Activated CD4-positive, alpha-beta T cell treated with anti-CD3 and anti-CD28 coated beads, Interleukin-2, amount 10 ng/mL, durations not matched to agents 24 days and 14 days (primary cell): ENCODE data around the gene GPATCH11. TPM values are rescaled to one million over a fixed set of nuclear protein-coding genes. Genes with fewer than 3 reads are reported as not detected.

ENCODE experiments used
- DNase-seq: peaks from one replicate; pipeline ENCODE4 v3.0.0; 2022
- H3K27ac Mint-ChIP-seq: one replicate; pipeline ENCODE4 v1.8.0; 2022; ENCODE audit warnings: mild to moderate bottlenecking, mixed read lengths
- H3K27me3 Mint-ChIP-seq: one replicate; pipeline ENCODE4 v1.8.0; 2022; ENCODE audit warnings: mixed read lengths
- H3K36me3 Mint-ChIP-seq: one replicate; pipeline ENCODE4 v1.8.0; 2022; ENCODE audit warnings: low read depth, mild to moderate bottlenecking, mixed read lengths
- H3K4me1 Mint-ChIP-seq: one replicate; pipeline ENCODE4 v1.8.0; 2021; ENCODE audit warnings: mixed read lengths
- H3K4me3 Mint-ChIP-seq: one replicate; pipeline ENCODE4 v1.8.0; 2022; ENCODE audit warnings: mild to moderate bottlenecking, moderate library complexity, mixed read lengths
- H3K9me3 Mint-ChIP-seq: one replicate; pipeline ENCODE4 v1.8.0; 2021; ENCODE audit warnings: mixed read lengths
- intact Hi-C: fragments of 100-400 bp; cut with micrococcal nuclease; formaldehyde crosslinking; loops from one replicate; pipeline ENCODE4 v1.15.1; 2023
- total RNA-seq: library from RNA; stranded (reverse); gene quantifications from 2 replicates; pipeline ENCODE4 v1.2.3, GENCODE V29; 2022

GPATCH11 gene
- total RNA-seq: 13.8 and 15.7 TPM in 2 replicates

GRCh38 chr2:37083873-37084794 lies at the start of gene GPATCH11, which contains the start of gene HEATR5B:
Gene GPATCH11 (plus strand): TSS chr2:37084518. CDS start chr2:37088382, 3,864 bp downstream.
Gene HEATR5B (minus strand): TSS chr2:37084372. CDS start chr2:37083414, 958 bp downstream.
- peaks cover 36% of the 10 kb centered on the region for H3K4me1 Mint-ChIP-seq
- no peak within 1 kb of the TSS for H3K4me3 Mint-ChIP-seq
- DNase-seq: peak; percentile 98
- peaks cover 34% of the 10 kb centered on the region for H3K36me3 Mint-ChIP-seq
- H3K27me3 Mint-ChIP-seq: no peaks in the 10 kb centered on the region
- H3K27ac Mint-ChIP-seq: no peak within 1 kb of the TSS
- H3K9me3 Mint-ChIP-seq: no peaks in the 10 kb centered on the region
- intact Hi-C loops: loop anchor here (1.0 to 5.0 kb wide), 5 partner anchors 73 to 303 kb away; partner anchors contain the start of genes CEBPZ, CEBPZOS, EIF2AK2 and NDUFAF7

GRCh38 chr2:37037771-37038170 lies 46.5 kb upstream of the GPATCH11 start:
- DNase-seq: no peak
- Mint-ChIP-seq H3K27me3 (no peaks in the 10 kb centered on the region), H3K27ac (no peak overlapping the region), H3K4me3 (no peak overlapping the region), H3K4me1 (no peaks in the 10 kb centered on the region), H3K36me3 (peaks cover 21% of the 10 kb centered on the region), H3K9me3 (no peaks in the 10 kb centered on the region)
- intact Hi-C loops: no loop called here

- H3K4me1 Mint-ChIP-seq: no peaks in the 10 kb centered on the region
- H3K4me3 Mint-ChIP-seq: no peak overlapping the region
- H3K9me3 Mint-ChIP-seq: no peaks in the 10 kb centered on the region
- H3K27me3 Mint-ChIP-seq: no peaks in the 10 kb centered on the region
- peaks cover 23% of the 10 kb centered on the region for H3K36me3 Mint-ChIP-seq
- intact Hi-C loops: no loop called here
- no peak for DNase-seq
- H3K27ac Mint-ChIP-seq: no peak overlapping the region
These were observed 44.7 kb upstream of the GPATCH11 start for GRCh38 chr2:37039580-37039979.

GRCh38 chr2:37052600-37053332 lies 31.6 kb upstream of the GPATCH11 start:
- H3K36me3 Mint-ChIP-seq: peaks cover 28% of the 10 kb centered on the region
- H3K9me3 Mint-ChIP-seq: no peaks in the 10 kb centered on the region
- intact Hi-C loops: no loop called here
- no peak overlapping the region for H3K4me3 Mint-ChIP-seq
- H3K27ac Mint-ChIP-seq: no peak overlapping the region
- DNase-seq: no peak
- no peaks in the 10 kb centered on the region for H3K4me1 Mint-ChIP-seq
- H3K27me3 Mint-ChIP-seq: no peaks in the 10 kb centered on the region

- H3K4me3 Mint-ChIP-seq: no peak overlapping the region
- peaks cover 3% of the 10 kb centered on the region for H3K4me1 Mint-ChIP-seq
- intact Hi-C loops: no loop called here
- DNase-seq: no peak
- no peaks in the 10 kb centered on the region for H3K9me3 Mint-ChIP-seq
- peaks cover 36% of the 10 kb centered on the region for H3K36me3 Mint-ChIP-seq
- no peak overlapping the region for H3K27ac Mint-ChIP-seq
- no peaks in the 10 kb centered on the region for H3K27me3 Mint-ChIP-seq
These were observed 24.5 kb upstream of the GPATCH11 start for GRCh38 chr2:37059841-37060240.

- DNase-seq: no peak
- Mint-ChIP-seq H3K27me3 (no peaks in the 10 kb centered on the region), H3K4me3 (no peak overlapping the region), H3K36me3 (peaks cover 39% of the 10 kb centered on the region), H3K4me1 (peaks cover 3% of the 10 kb centered on the region), H3K27ac (no peak overlapping the region), H3K9me3 (no peaks in the 10 kb centered on the region)
- intact Hi-C loops: no loop called here
These were observed 23.9 kb upstream of the GPATCH11 start for GRCh38 chr2:37060446-37060845.

GRCh38 chr2:37061013-37061711 lies 23.2 kb upstream of the GPATCH11 start:
- intact Hi-C loops: no loop called here
- Mint-ChIP-seq H3K4me1 (peaks cover 3% of the 10 kb centered on the region), H3K36me3 (peaks cover 40% of the 10 kb centered on the region), H3K4me3 (no peak overlapping the region), H3K27ac (no peak overlapping the region), H3K9me3 (no peaks in the 10 kb centered on the region), H3K27me3 (no peaks in the 10 kb centered on the region)
- no peak for DNase-seq

- H3K27me3 Mint-ChIP-seq: no peaks in the 10 kb centered on the region
- intact Hi-C loops: no loop called here
- no peak for DNase-seq
- no peak overlapping the region for H3K27ac Mint-ChIP-seq
- no peaks in the 10 kb centered on the region for H3K9me3 Mint-ChIP-seq
- peaks cover 42% of the 10 kb centered on the region for H3K36me3 Mint-ChIP-seq
- no peak overlapping the region for H3K4me3 Mint-ChIP-seq
- peaks cover 3% of the 10 kb centered on the region for H3K4me1 Mint-ChIP-seq
These were observed 22.5 kb upstream of the GPATCH11 start for GRCh38 chr2:37061776-37062175.

- Mint-ChIP-seq H3K9me3 (no peaks in the 10 kb centered on the region), H3K4me1 (peaks cover 2% of the 10 kb centered on the region), H3K36me3 (peaks cover 37% of the 10 kb centered on the region), H3K27me3 (no peaks in the 10 kb centered on the region), H3K4me3 (no peak overlapping the region), H3K27ac (no peak overlapping the region)
- intact Hi-C loops: no loop called here
- DNase-seq: no peak
These were observed 15.6 kb upstream of the GPATCH11 start for GRCh38 chr2:37068686-37069085.

GRCh38 chr2:37070931-37071330 lies 13.4 kb upstream of the GPATCH11 start:
- Mint-ChIP-seq H3K4me1 (peaks cover 6% of the 10 kb centered on the region), H3K27ac (no peak overlapping the region), H3K36me3 (peaks cover 36% of the 10 kb centered on the region), H3K4me3 (no peak overlapping the region), H3K27me3 (no peaks in the 10 kb centered on the region), H3K9me3 (no peaks in the 10 kb centered on the region)
- no peak for DNase-seq
- intact Hi-C loops: no loop called here

- no peak for DNase-seq
- intact Hi-C loops: loop anchor here (5.0 kb wide), 1 partner anchor 77 kb away; the partner anchor contains the start of gene EIF2AK2
- Mint-ChIP-seq H3K27ac (peak overlapping the region; percentile 8), H3K27me3 (no peaks in the 10 kb centered on the region), H3K4me3 (peak overlapping the region; percentile 39), H3K4me1 (peaks cover 28% of the 10 kb centered on the region), H3K36me3 (peaks cover 40% of the 10 kb centered on the region), H3K9me3 (no peaks in the 10 kb centered on the region)
These were observed 4.1 kb upstream of the GPATCH11 start for GRCh38 chr2:37080266-37080665.

GRCh38 chr2:37080689-37081088 lies 3.6 kb upstream of the GPATCH11 start:
- peak overlapping the region; percentile 8 for H3K27ac Mint-ChIP-seq
- peak overlapping the region; percentile 39 for H3K4me3 Mint-ChIP-seq
- peaks cover 28% of the 10 kb centered on the region for H3K4me1 Mint-ChIP-seq
- peaks cover 40% of the 10 kb centered on the region for H3K36me3 Mint-ChIP-seq
- no peaks in the 10 kb centered on the region for H3K9me3 Mint-ChIP-seq
- DNase-seq: no peak
- H3K27me3 Mint-ChIP-seq: no peaks in the 10 kb centered on the region
- intact Hi-C loops: loop anchor here (5.0 kb wide), 1 partner anchor 77 kb away; the partner anchor contains the start of gene EIF2AK2

- DNase-seq: peak; percentile 68
- H3K4me3 Mint-ChIP-seq: no peak overlapping the region
- intact Hi-C loops: loop anchor here (1.0 to 5.0 kb wide), 4 partner anchors 73 to 146 kb away; partner anchors contain the start of genes CEBPZ, CEBPZOS, EIF2AK2 and NDUFAF7
- H3K27me3 Mint-ChIP-seq: no peaks in the 10 kb centered on the region
- H3K27ac Mint-ChIP-seq: no peak overlapping the region
- H3K36me3 Mint-ChIP-seq: peaks cover 32% of the 10 kb centered on the region
- H3K4me1 Mint-ChIP-seq: peaks cover 33% of the 10 kb centered on the region
- H3K9me3 Mint-ChIP-seq: no peaks in the 10 kb centered on the region
These were observed 479 bp downstream of the GPATCH11 start for GRCh38 chr2:37084797-37085196.
